Activated CD4-positive, alpha-beta T cell treated with anti-CD3 and anti-CD28 coated beads, Interleukin-2, amount 10 ng/mL, durations not matched to agents 24 days and 14 days (primary cell): ENCODE results near the gene GADD45GIP1. TPM values are rescaled to one million over a fixed set of nuclear protein-coding genes. Genes with fewer than 3 reads are reported as not detected.
A peak's percentile ranks its signal among the peaks of the same experiment; 100 is the strongest.

Experiments used
- DNase-seq: peaks from one replicate; pipeline ENCODE4 v3.0.0; 2022
- H3K27ac Mint-ChIP-seq: one replicate; pipeline ENCODE4 v1.8.0; 2022; ENCODE audit warnings: mild to moderate bottlenecking, mixed read lengths
- H3K27me3 Mint-ChIP-seq: one replicate; pipeline ENCODE4 v1.8.0; 2022; ENCODE audit warnings: mixed read lengths
- H3K36me3 Mint-ChIP-seq: one replicate; pipeline ENCODE4 v1.8.0; 2022; ENCODE audit warnings: low read depth, mild to moderate bottlenecking, mixed read lengths
- H3K4me1 Mint-ChIP-seq: one replicate; pipeline ENCODE4 v1.8.0; 2021; ENCODE audit warnings: mixed read lengths
- H3K4me3 Mint-ChIP-seq: one replicate; pipeline ENCODE4 v1.8.0; 2022; ENCODE audit warnings: mild to moderate bottlenecking, moderate library complexity, mixed read lengths
- H3K9me3 Mint-ChIP-seq: one replicate; pipeline ENCODE4 v1.8.0; 2021; ENCODE audit warnings: mixed read lengths
- intact Hi-C: fragments of 100-400 bp; cut with micrococcal nuclease; formaldehyde crosslinking; loops from one replicate; pipeline ENCODE4 v1.15.1; 2023
- total RNA-seq: library from RNA; stranded (reverse); gene quantifications from 2 replicates; pipeline ENCODE4 v1.2.3, GENCODE V29; 2022

Gene GADD45GIP1
- total RNA-seq, 1 donor from 2014 or later, result 32.4 TPM

DNA sequence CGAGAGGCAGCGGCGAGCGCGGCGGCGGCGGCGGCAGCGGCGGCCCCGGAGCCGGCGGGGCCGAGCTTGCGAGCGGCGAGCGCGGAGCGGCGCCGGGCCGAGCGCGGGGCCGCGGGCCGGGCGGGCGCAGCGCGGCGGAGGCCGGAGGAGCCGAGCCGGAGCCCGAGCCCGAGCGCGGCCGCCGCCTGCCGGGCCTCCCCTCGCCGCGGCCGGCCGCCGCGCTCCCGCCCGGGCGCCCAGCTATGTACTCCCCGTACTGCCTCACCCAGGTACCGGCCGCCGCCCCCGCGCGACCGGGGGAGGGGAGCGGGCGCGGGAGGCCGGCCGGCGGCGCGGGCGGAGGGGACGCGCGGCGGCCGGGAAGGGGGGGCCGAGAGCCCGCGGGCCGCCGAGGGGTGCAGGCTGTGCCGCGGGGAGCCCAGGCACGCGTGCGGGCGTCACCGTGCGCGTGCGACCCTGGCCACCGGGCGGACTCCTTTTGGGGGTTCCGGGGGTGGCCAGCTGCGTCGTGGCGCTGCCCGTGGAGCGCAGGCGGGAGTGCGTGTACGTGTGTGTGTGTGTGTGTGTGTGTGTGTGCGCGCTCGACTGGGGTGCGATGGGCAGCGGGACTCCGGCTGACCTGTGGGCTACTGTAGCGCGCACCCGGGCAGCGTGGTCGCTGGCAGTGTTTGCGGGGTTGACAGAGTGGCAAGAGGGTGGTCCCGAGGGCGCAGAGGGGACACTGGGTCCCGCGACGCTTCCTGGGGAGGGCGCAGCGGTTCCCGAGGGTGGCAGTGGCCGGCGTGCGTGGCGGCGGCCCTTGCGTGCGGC lies 38.8 kb upstream of the GADD45GIP1 start:
- Mint-ChIP-seq H3K27ac (peak overlapping the region; percentile 80), H3K9me3 (no peaks in the 10 kb centered on the region), H3K4me1 (peaks cover 6% of the 10 kb centered on the region), H3K27me3 (peaks cover 43% of the 10 kb centered on the region), H3K36me3 (no peaks in the 10 kb centered on the region), H3K4me3 (peak overlapping the region; percentile 86)
- peak; percentile 62 for DNase-seq
- intact Hi-C loops, result loop anchor here (2.0 kb wide), 1 partner anchor 17 kb away; no protein-coding TSS in a partner anchor

DNA sequence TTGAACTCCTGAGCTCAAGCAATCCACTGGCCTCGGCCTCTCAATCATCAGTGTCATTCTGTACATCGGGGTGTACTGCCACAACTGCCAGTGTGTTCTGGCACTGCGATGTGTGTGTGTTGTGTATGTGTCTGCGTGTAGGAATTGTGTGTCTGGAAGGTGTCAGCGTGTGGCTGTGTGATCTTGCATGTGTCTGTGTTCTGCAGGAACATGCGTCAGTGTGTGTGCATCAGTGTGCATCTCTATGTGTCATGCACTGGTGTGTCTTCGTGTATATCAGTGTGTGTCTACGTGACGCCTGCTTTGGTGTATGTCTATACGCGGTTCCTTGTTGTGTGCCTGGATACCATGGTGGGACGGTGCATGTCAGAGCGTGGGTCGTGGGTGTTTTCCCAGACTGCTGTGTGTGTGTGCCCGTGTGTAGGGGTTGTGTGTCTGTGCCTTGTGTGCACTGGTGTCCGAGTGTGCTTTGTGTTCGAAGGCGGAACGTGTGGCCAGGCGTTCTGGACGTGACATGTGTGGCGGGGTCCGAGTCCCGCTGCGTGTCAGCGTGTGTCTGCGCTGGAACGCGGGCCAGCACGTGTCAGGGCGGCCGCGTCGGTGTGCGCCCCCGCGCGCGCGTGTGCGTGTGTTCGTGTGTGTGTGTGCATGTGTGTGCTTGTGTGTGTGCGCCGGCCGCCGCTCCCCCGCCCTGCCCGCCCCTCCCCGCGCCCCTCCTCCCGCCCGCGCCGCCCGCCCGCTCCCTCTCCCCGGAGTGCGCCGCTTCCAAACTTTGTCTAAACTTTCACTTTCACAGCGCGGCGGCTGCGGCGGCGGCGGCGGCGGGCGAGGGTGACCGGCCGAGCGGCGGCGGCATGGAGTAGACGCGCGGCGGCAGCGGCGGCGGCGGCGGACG lies 37.9 kb upstream of the GADD45GIP1 start, which contains the start of gene NFIX:
NFIX (plus strand) TSS at position 775 of the 895 bp plus-strand sequence. CDS start 363 bp downstream, outside the sequence.
- peaks cover 6% of the 10 kb centered on the region for H3K4me1 Mint-ChIP-seq
- H3K27ac Mint-ChIP-seq, result peak within 1 kb of the TSS; percentile 80
- H3K9me3 Mint-ChIP-seq, result no peaks in the 10 kb centered on the region
- H3K36me3 Mint-ChIP-seq, result no peaks in the 10 kb centered on the region
- H3K27me3 Mint-ChIP-seq, result peaks cover 43% of the 10 kb centered on the region
- peak; percentile 92 for DNase-seq
- H3K4me3 Mint-ChIP-seq, result peak within 1 kb of the TSS; percentile 86
- intact Hi-C loops, result loop anchor here (2.0 kb wide), 1 partner anchor 18 kb away; no protein-coding TSS in a partner anchor

DNA sequence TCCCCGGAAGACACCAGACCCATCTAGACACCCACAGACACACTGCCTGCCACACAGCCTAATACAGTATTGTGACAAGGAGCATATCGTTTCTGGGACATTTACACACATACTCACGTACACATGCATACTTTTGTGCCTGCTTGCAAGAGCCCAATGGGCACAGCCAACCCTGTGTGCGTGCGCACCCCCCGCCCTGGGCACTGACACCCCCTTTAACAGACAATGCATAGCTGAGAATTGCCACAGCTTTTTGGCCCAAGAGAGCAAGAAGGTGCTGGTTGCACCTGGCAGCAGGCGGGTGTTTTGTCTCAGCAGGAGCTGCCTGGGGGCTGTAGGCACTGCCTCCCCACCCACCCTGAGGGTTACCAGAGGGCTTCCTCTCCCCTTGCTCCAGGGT lies 36.5 kb upstream of the GADD45GIP1 start:
- Mint-ChIP-seq H3K27ac (peak overlapping the region; percentile 2), H3K27me3 (peaks cover 40% of the 10 kb centered on the region), H3K36me3 (no peaks in the 10 kb centered on the region)

DNA sequence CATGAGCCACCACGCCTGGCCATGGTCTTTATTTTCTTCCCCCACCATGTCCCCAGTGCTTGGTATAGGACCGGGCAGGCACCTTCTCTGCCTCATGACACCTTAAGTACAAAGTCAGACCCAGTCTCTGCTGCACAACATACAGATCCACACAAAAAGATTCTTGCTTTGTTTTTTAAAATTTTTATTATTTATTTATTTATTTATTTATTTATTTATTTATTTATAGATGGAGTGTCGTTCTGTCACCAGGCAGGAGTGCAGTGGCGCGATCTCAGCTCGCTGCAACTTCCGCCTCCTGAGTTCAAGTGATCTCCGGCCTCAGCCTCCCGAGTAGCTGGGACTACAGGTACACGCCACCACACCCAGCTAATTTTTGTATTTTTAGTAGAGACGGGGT lies 35.7 kb upstream of the GADD45GIP1 start:
- peaks cover 6% of the 10 kb centered on the region for H3K4me1 Mint-ChIP-seq
- H3K4me3 Mint-ChIP-seq, result no peak overlapping the region
- intact Hi-C loops, result no loop called here
- no peaks in the 10 kb centered on the region for H3K9me3 Mint-ChIP-seq
- no peak overlapping the region for H3K27ac Mint-ChIP-seq
- DNase-seq, result no peak
- H3K36me3 Mint-ChIP-seq, result no peaks in the 10 kb centered on the region
- H3K27me3 Mint-ChIP-seq, result peaks cover 35% of the 10 kb centered on the region

More for the DNA sequence above, 36.5 kb upstream of the GADD45GIP1 start:
- Mint-ChIP-seq H3K4me1 (peaks cover 6% of the 10 kb centered on the region), H3K9me3 (no peaks in the 10 kb centered on the region), H3K4me3 (peak overlapping the region; percentile 57)
- DNase-seq, result no peak
- intact Hi-C loops, result no loop called here

DNA sequence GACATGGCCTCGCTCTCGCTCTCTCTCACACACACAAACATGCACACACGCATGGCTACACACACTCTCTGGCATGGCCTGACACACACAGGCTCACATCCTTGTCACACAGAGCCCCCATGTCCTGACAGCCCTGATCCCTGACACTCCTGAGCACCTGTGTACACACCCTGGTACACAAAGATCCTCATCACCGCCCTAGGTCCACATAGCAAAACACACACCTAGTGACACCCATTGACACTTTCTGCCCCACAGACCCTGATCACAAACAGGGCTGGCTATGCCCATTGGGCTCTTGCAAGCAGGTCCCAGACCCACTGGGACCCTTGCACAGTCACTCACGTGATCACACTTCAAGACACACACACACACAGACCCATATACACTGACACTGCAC lies 34.3 kb upstream of the GADD45GIP1 start:
- Mint-ChIP-seq H3K36me3 (no peaks in the 10 kb centered on the region), H3K4me3 (no peak overlapping the region), H3K27me3 (peaks cover 33% of the 10 kb centered on the region), H3K27ac (no peak overlapping the region), H3K9me3 (no peaks in the 10 kb centered on the region), H3K4me1 (peaks cover 6% of the 10 kb centered on the region)
- no peak for DNase-seq
- intact Hi-C loops, result no loop called here

DNA sequence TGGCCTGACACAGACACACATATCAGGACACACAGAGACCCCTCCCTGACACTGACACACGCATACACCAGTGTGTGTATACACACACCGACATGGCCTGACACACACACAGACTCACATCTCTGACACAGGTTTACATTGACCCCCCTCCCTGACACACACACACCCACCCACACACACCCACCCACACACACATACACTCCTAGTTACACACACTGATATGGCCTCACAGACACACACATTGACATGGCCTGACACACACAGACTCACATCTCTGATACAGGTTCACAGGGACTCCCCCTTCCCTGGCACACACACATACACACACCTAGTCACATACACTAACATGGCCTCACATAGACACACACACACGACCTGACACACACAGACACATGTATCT lies 33.8 kb upstream of the GADD45GIP1 start:
- intact Hi-C loops, result no loop called here
- H3K27me3 Mint-ChIP-seq, result peaks cover 30% of the 10 kb centered on the region
- H3K4me3 Mint-ChIP-seq, result no peak overlapping the region
- no peak for DNase-seq
- H3K9me3 Mint-ChIP-seq, result no peaks in the 10 kb centered on the region
- peaks cover 6% of the 10 kb centered on the region for H3K4me1 Mint-ChIP-seq
- H3K27ac Mint-ChIP-seq, result no peak overlapping the region
- H3K36me3 Mint-ChIP-seq, result no peaks in the 10 kb centered on the region

DNA sequence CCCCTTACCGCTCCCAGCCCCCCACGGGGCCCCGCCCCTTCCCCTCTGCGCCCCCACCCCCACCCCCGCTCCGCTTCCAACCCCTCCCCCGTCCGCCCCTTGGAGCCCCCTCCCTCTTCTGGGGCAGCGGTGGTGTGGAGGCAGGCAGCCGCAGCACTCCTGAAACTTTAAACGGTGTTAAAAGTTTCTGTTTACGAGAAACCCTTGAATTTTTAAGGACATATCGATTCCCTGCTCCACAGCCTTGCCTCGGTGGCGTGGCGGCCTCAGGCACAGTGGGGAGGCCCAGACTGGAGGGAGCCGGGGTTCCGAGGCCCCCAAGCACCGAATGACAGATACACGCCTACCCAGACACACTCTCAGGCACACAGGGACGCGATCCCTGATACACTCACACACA lies 33.4 kb upstream of the GADD45GIP1 start:
- Mint-ChIP-seq H3K9me3 (no peaks in the 10 kb centered on the region), H3K36me3 (no peaks in the 10 kb centered on the region), H3K27ac (no peak overlapping the region), H3K27me3 (peaks cover 32% of the 10 kb centered on the region), H3K4me3 (no peak overlapping the region), H3K4me1 (peaks cover 6% of the 10 kb centered on the region)
- intact Hi-C loops, result no loop called here
- no peak for DNase-seq

DNA sequence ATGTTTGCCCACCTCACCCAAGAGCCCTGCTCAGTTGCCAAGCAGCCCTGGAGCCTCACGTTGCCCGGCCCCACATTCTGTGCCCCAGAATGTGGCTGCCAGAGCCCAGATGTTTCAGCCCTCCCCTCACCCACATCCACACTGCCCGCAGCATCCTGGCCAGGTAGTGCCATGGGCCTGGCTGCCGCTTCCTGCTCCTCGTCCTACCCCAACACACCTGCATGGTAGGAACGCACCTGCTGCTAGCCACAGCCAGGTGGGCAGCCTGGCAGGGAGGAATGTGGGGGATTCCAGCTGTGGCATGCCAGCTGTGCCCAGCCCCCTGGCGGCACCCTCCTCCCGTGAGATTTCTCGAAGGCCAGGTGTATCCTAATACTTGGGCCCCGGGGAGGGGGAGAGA lies 30.8 kb upstream of the GADD45GIP1 start:
- H3K4me3 Mint-ChIP-seq, result no peak overlapping the region
- intact Hi-C loops, result loop anchor here (10.0 kb wide), 1 partner anchor 277 kb away; no protein-coding TSS in a partner anchor

DNA sequence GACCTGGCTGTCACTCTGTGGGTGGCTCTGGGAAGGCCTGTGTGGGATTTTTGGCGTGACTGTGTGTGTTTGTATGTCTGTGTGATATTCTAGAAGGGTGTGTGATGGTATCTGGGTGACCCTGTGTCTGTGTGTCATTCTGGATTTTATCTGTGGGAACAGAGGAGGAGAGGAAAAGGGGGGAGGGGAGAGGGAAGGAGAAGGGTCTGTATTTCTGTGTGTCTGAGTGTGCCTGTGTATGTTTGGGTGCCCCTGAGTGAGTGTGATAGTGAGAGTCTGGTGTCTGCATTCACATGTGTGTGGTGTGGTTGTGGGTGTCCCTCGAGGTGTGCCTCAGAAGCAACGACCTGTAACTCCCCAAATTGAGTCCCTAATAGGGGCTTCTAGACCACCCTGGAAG lies 30.2 kb upstream of the GADD45GIP1 start:
- Mint-ChIP-seq H3K27me3 (peaks cover 14% of the 10 kb centered on the region), H3K27ac (no peak overlapping the region), H3K9me3 (no peaks in the 10 kb centered on the region), H3K36me3 (no peaks in the 10 kb centered on the region), H3K4me1 (no peaks in the 10 kb centered on the region), H3K4me3 (no peak overlapping the region)
- intact Hi-C loops, result loop anchor here (10.0 kb wide), 1 partner anchor 278 kb away; no protein-coding TSS in a partner anchor
- no peak for DNase-seq

More for the DNA sequence above, 30.8 kb upstream of the GADD45GIP1 start:
- Mint-ChIP-seq H3K9me3 (no peaks in the 10 kb centered on the region), H3K4me1 (no peaks in the 10 kb centered on the region), H3K27ac (no peak overlapping the region), H3K27me3 (peaks cover 15% of the 10 kb centered on the region), H3K36me3 (no peaks in the 10 kb centered on the region)
- no peak for DNase-seq

DNA sequence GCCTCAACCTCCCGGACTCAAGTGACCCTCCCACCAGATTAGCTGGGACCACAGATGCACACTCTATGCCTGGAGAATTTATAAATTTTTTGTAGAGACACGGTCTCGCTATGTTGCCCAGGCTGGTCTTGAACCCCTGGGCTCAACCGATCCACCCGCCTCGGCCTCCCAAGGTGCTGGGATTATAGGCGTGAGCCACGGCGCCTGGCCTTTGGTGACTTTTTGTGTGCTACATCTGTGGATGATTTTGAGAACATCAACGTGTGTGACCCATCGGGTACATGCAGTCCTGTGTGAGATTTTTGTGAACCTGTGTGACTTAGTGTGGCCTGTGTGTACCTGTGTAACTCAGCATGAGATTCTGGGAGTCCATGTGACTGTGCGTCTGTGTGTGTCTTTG lies 29.7 kb upstream of the GADD45GIP1 start:
- no peak for DNase-seq
- Mint-ChIP-seq H3K4me3 (no peak overlapping the region), H3K4me1 (no peaks in the 10 kb centered on the region), H3K27me3 (peaks cover 14% of the 10 kb centered on the region), H3K27ac (no peak overlapping the region), H3K36me3 (no peaks in the 10 kb centered on the region), H3K9me3 (no peaks in the 10 kb centered on the region)
- intact Hi-C loops, result loop anchor here (10.0 kb wide), 1 partner anchor 278 kb away; no protein-coding TSS in a partner anchor

DNA sequence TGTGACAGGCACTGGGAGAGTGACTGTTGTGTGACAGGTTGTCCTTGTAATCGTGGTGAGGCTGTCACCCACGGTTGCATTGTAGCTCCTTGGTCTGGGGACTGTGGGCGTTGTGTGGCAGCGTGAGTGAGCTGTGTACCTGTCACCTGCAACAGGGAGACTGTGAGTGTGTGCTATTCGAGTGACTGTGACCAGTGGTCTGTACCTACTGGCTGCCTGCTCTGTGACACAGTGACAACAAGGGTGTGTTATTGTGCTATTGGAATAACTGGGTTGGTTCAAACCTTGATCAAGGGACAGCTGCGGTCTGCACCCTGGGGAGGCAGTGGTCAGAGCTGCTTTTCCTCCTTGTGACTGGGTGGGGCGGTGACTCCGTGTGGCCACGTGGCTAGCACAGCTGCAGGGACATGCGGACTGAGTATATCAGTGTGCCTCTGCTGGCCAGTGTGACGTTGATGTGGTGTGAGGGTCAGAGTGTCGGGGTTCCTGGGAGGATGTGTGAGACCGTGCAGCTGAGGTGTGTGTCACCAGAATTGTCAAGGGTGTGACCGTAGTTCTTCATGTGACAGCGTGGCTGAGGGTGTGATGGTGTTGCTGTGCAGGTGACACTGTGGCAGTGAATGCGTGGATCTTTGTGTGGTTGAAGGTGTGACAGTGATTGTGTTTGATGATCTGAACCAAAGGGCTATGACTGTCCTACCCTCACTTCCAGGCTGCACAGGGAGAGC lies 28.2 kb upstream of the GADD45GIP1 start:
- peaks cover 10% of the 10 kb centered on the region for H3K27me3 Mint-ChIP-seq
- H3K36me3 Mint-ChIP-seq, result no peaks in the 10 kb centered on the region
- H3K27ac Mint-ChIP-seq, result peak overlapping the region; percentile 2
- no peaks in the 10 kb centered on the region for H3K4me1 Mint-ChIP-seq
- DNase-seq, result no peak
- no peaks in the 10 kb centered on the region for H3K9me3 Mint-ChIP-seq
- H3K4me3 Mint-ChIP-seq, result no peak overlapping the region
- intact Hi-C loops, result loop anchor here (10.0 kb wide), 1 partner anchor 280 kb away; no protein-coding TSS in a partner anchor

DNA sequence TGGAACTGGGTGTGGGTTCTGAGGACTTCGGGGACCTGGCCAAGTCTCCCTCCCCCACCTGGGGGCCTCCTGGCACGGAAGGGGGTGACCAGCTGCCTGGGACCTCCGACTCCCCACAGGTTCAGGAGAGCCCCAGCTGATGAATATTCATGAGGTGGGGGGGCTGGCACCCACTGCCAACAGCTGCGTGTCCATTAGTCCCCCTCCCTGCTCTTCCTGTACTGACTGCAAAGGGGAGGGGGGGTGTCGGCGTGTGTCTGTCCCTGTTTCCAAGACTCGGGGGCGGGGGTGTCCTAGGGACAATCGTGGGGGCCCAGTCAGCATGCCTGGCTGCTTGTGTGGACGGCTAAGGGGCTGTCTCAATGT lies 27.6 kb upstream of the GADD45GIP1 start:
- no peaks in the 10 kb centered on the region for H3K9me3 Mint-ChIP-seq
- no peaks in the 10 kb centered on the region for H3K4me1 Mint-ChIP-seq
- DNase-seq, result no peak
- H3K27ac Mint-ChIP-seq, result no peak overlapping the region
- H3K4me3 Mint-ChIP-seq, result no peak overlapping the region
- no peaks in the 10 kb centered on the region for H3K36me3 Mint-ChIP-seq
- intact Hi-C loops, result loop anchor here (5.0 to 10.0 kb wide), 2 partner anchors 48 to 280 kb away; no protein-coding TSS in a partner anchor
- H3K27me3 Mint-ChIP-seq, result peaks cover 10% of the 10 kb centered on the region

DNA sequence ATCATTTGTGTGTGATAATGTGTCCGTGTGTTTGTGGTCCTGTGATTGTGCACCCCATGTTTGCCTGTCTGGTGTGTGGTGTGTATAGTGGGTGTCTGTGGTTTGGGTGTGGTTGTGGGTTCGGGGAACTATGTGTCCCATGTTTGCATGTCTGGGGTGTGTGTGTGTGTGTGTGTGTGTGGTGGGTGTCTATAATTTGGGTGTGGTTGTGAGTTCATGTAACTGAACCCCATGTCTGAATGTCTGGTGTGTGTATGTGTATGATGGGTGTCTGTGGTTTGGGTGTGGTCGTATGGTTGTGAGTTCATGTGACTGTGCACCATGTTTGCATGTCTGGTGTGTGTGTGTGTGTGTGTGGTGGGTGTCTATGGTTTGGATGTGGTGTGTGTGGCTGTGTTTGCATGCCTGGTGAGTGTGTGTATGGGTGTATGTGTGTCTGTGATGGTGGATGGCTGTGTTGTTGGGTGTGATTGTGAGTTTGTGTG lies 27.2 kb upstream of the GADD45GIP1 start:
- Mint-ChIP-seq H3K4me1 (no peaks in the 10 kb centered on the region), H3K4me3 (no peak overlapping the region), H3K27me3 (peaks cover 10% of the 10 kb centered on the region), H3K27ac (no peak overlapping the region), H3K9me3 (no peaks in the 10 kb centered on the region), H3K36me3 (no peaks in the 10 kb centered on the region)
- DNase-seq, result no peak
- intact Hi-C loops, result loop anchor here (5.0 to 10.0 kb wide), 2 partner anchors 48 to 281 kb away; no protein-coding TSS in a partner anchor
